Thoracic aorta (tissue), 2 donors: ENCODE measurements around the gene IL10RB. TPM values are rescaled to one million over a fixed set of nuclear protein-coding genes. Genes with fewer than 3 reads are reported as not detected.
"Not testable (repeated sequence)": the region's sequence is repeated elsewhere in the genome, so short reads cannot be mapped to it uniquely, and the experiment has no call there.

ENCODE experiments used
- ATAC-seq: fragments of 150-250 bp; one replicate; pipeline ENCODE4 v1.8.0; 2017; ENCODE audit warnings: low read depth; ENCODE audit not compliant: insufficient number of reproducible peaks, low FRiP score
- DNase-seq: peaks from one replicate; pipeline ENCODE4 v3.0.0-alpha.2; 2020; ENCODE audit warnings: low spot score
- H3K27ac ChIP-seq, 2 donors: fragments of 200-600 bp; sonication (generic); 1 replicate in 1 of 2; 2 replicates in 1 of 2; pipeline ENCODE4 v1.5.1; 2016; ENCODE audit warnings: mild to moderate bottlenecking in 2 of 2, moderate library complexity in 2 of 2
- H3K27me3 ChIP-seq: fragments of 200-600 bp; sonication (generic); replicated peaks from 2 replicates; pipeline ENCODE4 v1.6.0; 2016; ENCODE audit warnings: mild to moderate bottlenecking; ENCODE audit not compliant: insufficient read depth
- H3K36me3 ChIP-seq: fragments of 200-600 bp; sonication (generic); one replicate; pipeline ENCODE4 v1.5.1; 2016
- H3K4me1 ChIP-seq, 2 donors: fragments of 200-600 bp; sonication (generic); 1 replicate in 1 of 2; 2 replicates in 1 of 2; pipeline versions ENCODE4 v1.5.1 to v1.6.0; 2016; ENCODE audit warnings: low read depth in 2 of 2, mild to moderate bottlenecking in 1 of 2; ENCODE audit not compliant: control insufficient read depth in 1 of 2
- H3K4me3 ChIP-seq: fragments of 200-600 bp; sonication (generic); 2 replicates; pipeline ENCODE4 v1.5.1; 2016; ENCODE audit warnings: mild to moderate bottlenecking
- H3K9me3 ChIP-seq: fragments of 200-600 bp; sonication (generic); 2 replicates; pipeline ENCODE4 v1.5.1; 2016
- total RNA-seq, 2 donors: library from RNA; depleted of rRNA; stranded (reverse); fragments of >200 nt; gene quantifications; one replicate each; pipeline versions ENCODE4 v1.1.0 to v1.2.3, GENCODE V29; 2016
- TF ChIP-seq, protein P1 (sequence below): fragments of 200-600 bp; sonication (generic); IDR thresholded peaks from one replicate; pipeline ENCODE4 v1.5.1; 2019; ENCODE audit warnings: antibody characterized with exemption

Gene IL10RB
- total RNA-seq, 2 donors from 2014 or later, result 13.0 to 33.6 TPM

- TF ChIP-seq, protein P1, sequence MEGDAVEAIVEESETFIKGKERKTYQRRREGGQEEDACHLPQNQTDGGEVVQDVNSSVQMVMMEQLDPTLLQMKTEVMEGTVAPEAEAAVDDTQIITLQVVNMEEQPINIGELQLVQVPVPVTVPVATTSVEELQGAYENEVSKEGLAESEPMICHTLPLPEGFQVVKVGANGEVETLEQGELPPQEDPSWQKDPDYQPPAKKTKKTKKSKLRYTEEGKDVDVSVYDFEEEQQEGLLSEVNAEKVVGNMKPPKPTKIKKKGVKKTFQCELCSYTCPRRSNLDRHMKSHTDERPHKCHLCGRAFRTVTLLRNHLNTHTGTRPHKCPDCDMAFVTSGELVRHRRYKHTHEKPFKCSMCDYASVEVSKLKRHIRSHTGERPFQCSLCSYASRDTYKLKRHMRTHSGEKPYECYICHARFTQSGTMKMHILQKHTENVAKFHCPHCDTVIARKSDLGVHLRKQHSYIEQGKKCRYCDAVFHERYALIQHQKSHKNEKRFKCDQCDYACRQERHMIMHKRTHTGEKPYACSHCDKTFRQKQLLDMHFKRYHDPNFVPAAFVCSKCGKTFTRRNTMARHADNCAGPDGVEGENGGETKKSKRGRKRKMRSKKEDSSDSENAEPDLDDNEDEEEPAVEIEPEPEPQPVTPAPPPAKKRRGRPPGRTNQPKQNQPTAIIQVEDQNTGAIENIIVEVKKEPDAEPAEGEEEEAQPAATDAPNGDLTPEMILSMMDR, result no peak
- Histone ChIP-seq H3K27ac (no peak overlapping the region), H3K27me3 (no peaks in the 10 kb centered on the region), H3K4me1 (no peaks in the 10 kb centered on the region), H3K9me3 (no peaks in the 10 kb centered on the region), H3K4me3 (no peak overlapping the region), H3K36me3 (no peaks in the 10 kb centered on the region)
- no peak for DNase-seq
- ATAC-seq, result no peak
Measured at GRCh38 chr21:33314111-33314510, 47.9 kb downstream of the IL10RB start.

GRCh38 chr21:33315946-33316710 lies 50.0 kb downstream of the IL10RB start:
- ATAC-seq (no peak), DNase-seq (no peak)
- Histone ChIP-seq H3K9me3 (no peaks in the 10 kb centered on the region), H3K27me3 (no peaks in the 10 kb centered on the region), H3K36me3 (no peaks in the 10 kb centered on the region), H3K4me3 (no peak overlapping the region), H3K4me1 (no peaks in the 10 kb centered on the region), H3K27ac (no peak overlapping the region)
- TF ChIP-seq, protein P1, result no peak

DNA sequence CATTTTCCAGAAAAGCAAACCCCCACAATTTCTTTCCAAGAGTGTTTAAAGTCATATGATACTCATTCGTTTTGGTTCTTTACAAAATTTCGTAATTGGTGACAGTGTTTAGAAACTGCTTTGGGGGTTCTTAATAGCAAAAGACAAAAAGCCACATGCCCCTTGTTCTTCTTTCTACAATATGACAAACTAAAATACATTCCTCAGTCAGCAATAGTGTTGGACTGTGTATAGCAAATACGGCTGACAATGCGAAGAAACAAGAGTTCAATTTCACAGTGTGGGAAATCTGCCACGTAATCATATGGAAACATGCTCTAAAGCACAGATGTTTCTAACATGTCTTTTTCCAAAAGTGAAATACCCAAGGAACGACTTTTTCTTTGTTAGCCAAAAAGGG lies 51.0 kb downstream of the IL10RB start:
- Histone ChIP-seq H3K36me3 (no peaks in the 10 kb centered on the region), H3K4me1 (no peaks in the 10 kb centered on the region), H3K27ac (no peak overlapping the region), H3K27me3 (no peaks in the 10 kb centered on the region), H3K9me3 (no peaks in the 10 kb centered on the region), H3K4me3 (no peak overlapping the region)
- DNase-seq (no peak), ATAC-seq (no peak)
- TF ChIP-seq, protein P1, result no peak

GRCh38 chr21:33317786-33318486 lies 51.8 kb downstream of the IL10RB start:
- DNase-seq, result no peak
- no peak for ATAC-seq
- Histone ChIP-seq H3K4me3 (no peak overlapping the region), H3K27me3 (no peaks in the 10 kb centered on the region), H3K4me1 (no peaks in the 10 kb centered on the region), H3K27ac (no peak overlapping the region), H3K9me3 (no peaks in the 10 kb centered on the region), H3K36me3 (no peaks in the 10 kb centered on the region)
- TF ChIP-seq, protein P1, result no peak

- not testable (repeated sequence) for H3K9me3 ChIP-seq, ATAC-seq, H3K4me1 ChIP-seq, H3K27ac ChIP-seq, H3K27me3 ChIP-seq, H3K36me3 ChIP-seq, DNase-seq, H3K4me3 ChIP-seq
Measured at GRCh38 chr21:33321005-33321404, 54.8 kb downstream of the IL10RB start.

DNA sequence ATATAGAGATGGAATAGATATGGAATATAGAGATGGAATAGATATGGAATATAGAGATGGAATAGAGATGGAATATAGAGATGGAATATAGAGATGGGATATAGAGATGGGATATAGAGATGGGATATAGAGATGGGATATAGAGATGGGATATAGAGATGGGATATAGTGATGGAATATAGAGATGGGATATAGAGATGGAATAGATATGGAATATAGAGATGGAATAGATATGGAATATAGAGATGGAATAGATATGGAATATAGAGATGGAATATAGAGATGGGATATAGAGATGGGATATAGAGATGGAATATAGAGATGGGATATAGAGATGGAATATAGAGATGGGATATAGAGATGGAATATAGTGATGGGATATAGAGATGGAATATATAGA lies 57.4 kb downstream of the IL10RB start:
- not testable (repeated sequence) for ATAC-seq, H3K27me3 ChIP-seq, H3K36me3 ChIP-seq, H3K9me3 ChIP-seq, DNase-seq, H3K27ac ChIP-seq
- peak overlapping the region; percentile 100 for H3K4me3 ChIP-seq
- peaks cover 20 to 30% of the 10 kb centered on the region in 2 donors for H3K4me1 ChIP-seq
